A549 (cell line): ENCODE results near the gene GAK. TPM values are rescaled to one million over a fixed set of nuclear protein-coding genes. Genes with fewer than 3 reads are reported as not detected.

Experiments used
- ATAC-seq, 2 experiments: fragments of 200-7000 bp in 1 of 2; fragments of >200 bp in 1 of 2; cut with Nextera tagmentation in 1 of 2; cut with Tn5 transposase in 1 of 2; 3 replicates each; pipeline versions ENCODE4 v1.8.0 to v1.9.1; 2018 to 2020; ENCODE audit warnings: mild to moderate bottlenecking in 1 of 2, moderate library complexity in 1 of 2
- CTCF ChIA-PET: fragments of 300-600 bp; sonication (Branson Sonifier 250); formaldehyde crosslinking; extraction: SDS; loops from one replicate; lab custom pipeline; 2021; ENCODE audit warnings: antibody characterized with exemption, inconsistent platforms; lab: Yijun Ruan, JAX
- POLR2A ChIA-PET: fragments of 350-600 bp; formaldehyde crosslinking; extraction: SDS; loops from one replicate; lab custom pipeline; 2021; ENCODE audit warnings: antibody characterized with exemption, inconsistent platforms; lab: Yijun Ruan, JAX
- DNase-seq, 2 experiments: peaks; one replicate each; pipeline versions ENCODE4 v3.0.0 to v3.0.0-alpha.2; 2011 to 2016; ENCODE audit warnings: low read depth in 1 of 2, low spot score in 1 of 2
- FAIRE-seq: peaks from 2 replicates; lab custom pipeline; 2011; peaks lifted over from hg19 to GRCh38; lab: Jason Lieb, UNC
- H3K27ac ChIP-seq, 2 experiments: fragments of >200 bp; sonication (Bioruptor Twin); formaldehyde crosslinking; 3 replicates each; pipeline ENCODE4 v1.5.1; 2016 to 2017
- H3K4me1 ChIP-seq: fragments of >200 bp; sonication (Bioruptor Twin); formaldehyde crosslinking; 3 replicates; pipeline ENCODE4 v1.6.1; 2016
- H3K4me2 ChIP-seq: fragments of >200 bp; sonication (Bioruptor Twin); formaldehyde crosslinking; 3 replicates; pipeline ENCODE4 v1.6.1; 2016
- H3K4me3 ChIP-seq: fragments of >200 bp; sonication (Bioruptor Twin); formaldehyde crosslinking; 3 replicates; pipeline ENCODE4 v1.5.1; 2016
- H3K9me3 ChIP-seq: fragments of >200 bp; sonication (Bioruptor Twin); formaldehyde crosslinking; 3 replicates; pipeline ENCODE4 v1.6.1; 2016
- CBX8 ChIP-seq: fragments of 200-600 bp; sonication (generic); IDR thresholded peaks from 2 replicates; pipeline ENCODE4 v1.6.1; 2016
- HDAC2 ChIP-seq: fragments of 200-600 bp; sonication (generic); IDR thresholded peaks from 2 replicates; pipeline ENCODE4 v1.6.1; 2016
- HEYL ChIP-seq: fragments of 250-450 bp; sonication (Bioruptor Pico); IDR thresholded peaks from 2 replicates; pipeline ENCODE4 v1.8.0; 2021; ENCODE audit warnings: mild to moderate bottlenecking, moderate library complexity
- HOXB5 ChIP-seq: fragments of 250-450 bp; sonication (Bioruptor Pico); IDR thresholded peaks from 2 replicates; pipeline ENCODE4 v1.5.0; 2020; ENCODE audit warnings: mild to moderate bottlenecking, moderate library complexity
- MAFK ChIP-seq: fragments of 450-650 bp; IDR thresholded peaks from 2 replicates; pipeline ENCODE4 v1.6.1; 2014; ENCODE audit not compliant: partially characterized antibody
- MAZ ChIP-seq: fragments of 150-350 bp; IDR thresholded peaks from 2 replicates; pipeline ENCODE4 v1.6.1; 2014; ENCODE audit warnings: antibody characterized with exemption, low read depth, low read length, borderline replicate concordance
- POLR2A ChIP-seq: IDR thresholded peaks from 2 replicates; pipeline ENCODE4 v1.6.1; 2012; ENCODE audit warnings: mild to moderate bottlenecking, low read length
- SMC3 ChIP-seq: fragments of >200 bp; sonication (Bioruptor Twin); formaldehyde crosslinking; IDR thresholded peaks from 3 replicates; pipeline ENCODE4 v1.6.1; 2018; ENCODE audit warnings: inconsistent platforms
- TP53 ChIP-seq: fragments of 250-450 bp; sonication (Bioruptor Pico); IDR thresholded peaks from 2 replicates; pipeline ENCODE4 v1.5.0; 2021; ENCODE audit warnings: mild to moderate bottlenecking, moderate library complexity
- ZC3H11A ChIP-seq: fragments of 450-650 bp; IDR thresholded peaks from 2 replicates; pipeline ENCODE4 v1.6.1; 2014; ENCODE audit warnings: antibody characterized with exemption, mild to moderate bottlenecking
- ZNF302 ChIP-seq: fragments of 250-450 bp; sonication (Bioruptor Pico); IDR thresholded peaks from 2 replicates; pipeline ENCODE4 v1.9.0; 2021; ENCODE audit warnings: inconsistent platforms, mild to moderate bottlenecking, moderate library complexity
- ZSCAN20 ChIP-seq: fragments of 250-450 bp; sonication (Bioruptor Pico); IDR thresholded peaks from 2 replicates; pipeline ENCODE4 v1.8.0; 2022; ENCODE audit warnings: mild to moderate bottlenecking, moderate library complexity
- WGBS: methylation state at CpG from one replicate; pipeline ENCODE4 v1.1.6; 2017; ENCODE audit errors: missing lambda C conversion rate; 5-methylcytosine and 5-hydroxymethylcytosine counted together
- polyA plus RNA-seq, 4 experiments: library from polyadenylated mRNA; depleted of rRNA in 3 of 4; stranded (reverse); fragments of >200 nt; fragmentation: RNase III in 1 of 4; extraction: RNeasy Plus Mini Kit Qiagen cat#74134 plus additional on column Dnase treatment in 1 of 4; gene quantifications; 2 replicates in 3 of 4; 3 replicates in 1 of 4; pipeline ENCODE4 v1.2.3, GENCODE V29; 2011 to 2017
- TF ChIP-seq, protein P1 (sequence below): fragments of >200 bp; sonication (Bioruptor Twin); formaldehyde crosslinking; IDR thresholded peaks from 3 replicates; pipeline ENCODE4 v1.5.1; 2016
- TF ChIP-seq, protein P2 (sequence below): fragments of >200 bp; sonication (Bioruptor Twin); formaldehyde crosslinking; IDR thresholded peaks from 2 replicates; pipeline ENCODE4 v1.6.1; 2016
- TF ChIP-seq, protein P3 (sequence below): fragments of 200-600 bp; sonication (generic); IDR thresholded peaks from 2 replicates; pipeline ENCODE4 v1.6.1; 2016; ENCODE audit warnings: antibody characterized with exemption, mild to moderate bottlenecking, moderate library complexity
- TF ChIP-seq, protein P4 (sequence below): IDR thresholded peaks from 2 replicates; pipeline ENCODE4 v1.6.1; 2012
- TF ChIP-seq, protein P5 (sequence below): fragments of 250-450 bp; sonication (Bioruptor Pico); IDR thresholded peaks from 2 replicates; pipeline ENCODE4 v1.5.0; 2021; ENCODE audit warnings: mild to moderate bottlenecking, moderate library complexity, borderline replicate concordance

Gene GAK
- polyA plus RNA-seq, 2 of the 4 experiments (the other 2 are of a cell fraction), result 13.8 to 34.3 TPM

DNA sequence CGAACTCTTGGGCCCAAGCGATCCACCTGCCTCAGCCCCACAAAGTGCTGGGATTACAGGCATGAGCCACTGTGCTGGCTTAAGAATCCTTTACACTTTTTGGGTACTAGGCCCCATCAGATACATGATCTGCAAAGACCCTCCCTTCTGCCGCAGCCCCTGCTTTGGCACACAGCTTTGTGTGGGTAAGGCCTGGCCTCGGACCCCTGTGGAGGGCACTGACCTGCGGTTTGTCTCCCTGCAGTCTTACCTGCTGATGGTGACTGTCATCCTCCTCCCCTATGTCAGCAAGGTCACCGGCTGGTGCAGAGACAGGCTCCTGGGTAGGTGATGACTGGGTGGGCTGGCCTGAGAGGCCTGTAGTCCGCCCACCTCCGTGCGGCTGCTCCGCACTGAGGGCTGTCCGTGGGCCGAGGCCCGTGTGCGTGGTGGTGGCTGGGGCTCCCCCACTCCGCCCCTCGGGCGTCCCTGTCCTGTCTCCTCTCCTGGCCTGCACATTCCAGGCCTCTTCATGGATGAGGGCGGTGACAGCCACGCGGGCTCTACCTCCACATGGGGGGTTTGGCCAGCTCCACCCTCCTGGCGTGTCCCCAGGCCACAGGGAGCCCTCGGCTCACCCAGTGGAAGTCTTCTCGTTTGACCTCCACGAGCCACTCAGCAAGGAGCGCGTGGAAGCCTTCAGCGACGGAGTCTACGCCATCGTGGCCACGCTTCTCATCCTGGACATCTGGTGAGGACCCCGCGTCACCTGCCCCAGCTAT is 23.2 kb upstream of the GAK start:
- CTCF ChIA-PET, result no interaction called here
- H3K4me1 ChIP-seq, result no peaks in the 10 kb centered on the region
- no peaks in the 10 kb centered on the region for H3K9me3 ChIP-seq
- 97% methylated on average over 22 of the region's 33 CpGs for WGBS
- TF ChIP-seq, protein P1, sequence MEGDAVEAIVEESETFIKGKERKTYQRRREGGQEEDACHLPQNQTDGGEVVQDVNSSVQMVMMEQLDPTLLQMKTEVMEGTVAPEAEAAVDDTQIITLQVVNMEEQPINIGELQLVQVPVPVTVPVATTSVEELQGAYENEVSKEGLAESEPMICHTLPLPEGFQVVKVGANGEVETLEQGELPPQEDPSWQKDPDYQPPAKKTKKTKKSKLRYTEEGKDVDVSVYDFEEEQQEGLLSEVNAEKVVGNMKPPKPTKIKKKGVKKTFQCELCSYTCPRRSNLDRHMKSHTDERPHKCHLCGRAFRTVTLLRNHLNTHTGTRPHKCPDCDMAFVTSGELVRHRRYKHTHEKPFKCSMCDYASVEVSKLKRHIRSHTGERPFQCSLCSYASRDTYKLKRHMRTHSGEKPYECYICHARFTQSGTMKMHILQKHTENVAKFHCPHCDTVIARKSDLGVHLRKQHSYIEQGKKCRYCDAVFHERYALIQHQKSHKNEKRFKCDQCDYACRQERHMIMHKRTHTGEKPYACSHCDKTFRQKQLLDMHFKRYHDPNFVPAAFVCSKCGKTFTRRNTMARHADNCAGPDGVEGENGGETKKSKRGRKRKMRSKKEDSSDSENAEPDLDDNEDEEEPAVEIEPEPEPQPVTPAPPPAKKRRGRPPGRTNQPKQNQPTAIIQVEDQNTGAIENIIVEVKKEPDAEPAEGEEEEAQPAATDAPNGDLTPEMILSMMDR, result no peak
- no peak for TF ChIP-seq CBX8
- TF ChIP-seq HDAC2, result no peak
- TF ChIP-seq ZNF302, result no peak
- no peak for TF ChIP-seq HEYL (CRISPR knock-in tag)
- TF ChIP-seq MAFK, result no peak
- no peak for TF ChIP-seq POLR2A
- TF ChIP-seq, protein P2, sequence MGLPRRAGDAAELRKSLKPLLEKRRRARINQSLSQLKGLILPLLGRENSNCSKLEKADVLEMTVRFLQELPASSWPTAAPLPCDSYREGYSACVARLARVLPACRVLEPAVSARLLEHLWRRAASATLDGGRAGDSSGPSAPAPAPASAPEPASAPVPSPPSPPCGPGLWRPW, result no peak
- TF ChIP-seq ZC3H11A, result no peak
- TF ChIP-seq SMC3, result no peak
- TF ChIP-seq HOXB5 (CRISPR knock-in tag), result no peak
- TF ChIP-seq TP53 (CRISPR knock-in tag), result no peak
- no peak for TF ChIP-seq ZSCAN20 (CRISPR knock-in tag)
- TF ChIP-seq, protein P3, sequence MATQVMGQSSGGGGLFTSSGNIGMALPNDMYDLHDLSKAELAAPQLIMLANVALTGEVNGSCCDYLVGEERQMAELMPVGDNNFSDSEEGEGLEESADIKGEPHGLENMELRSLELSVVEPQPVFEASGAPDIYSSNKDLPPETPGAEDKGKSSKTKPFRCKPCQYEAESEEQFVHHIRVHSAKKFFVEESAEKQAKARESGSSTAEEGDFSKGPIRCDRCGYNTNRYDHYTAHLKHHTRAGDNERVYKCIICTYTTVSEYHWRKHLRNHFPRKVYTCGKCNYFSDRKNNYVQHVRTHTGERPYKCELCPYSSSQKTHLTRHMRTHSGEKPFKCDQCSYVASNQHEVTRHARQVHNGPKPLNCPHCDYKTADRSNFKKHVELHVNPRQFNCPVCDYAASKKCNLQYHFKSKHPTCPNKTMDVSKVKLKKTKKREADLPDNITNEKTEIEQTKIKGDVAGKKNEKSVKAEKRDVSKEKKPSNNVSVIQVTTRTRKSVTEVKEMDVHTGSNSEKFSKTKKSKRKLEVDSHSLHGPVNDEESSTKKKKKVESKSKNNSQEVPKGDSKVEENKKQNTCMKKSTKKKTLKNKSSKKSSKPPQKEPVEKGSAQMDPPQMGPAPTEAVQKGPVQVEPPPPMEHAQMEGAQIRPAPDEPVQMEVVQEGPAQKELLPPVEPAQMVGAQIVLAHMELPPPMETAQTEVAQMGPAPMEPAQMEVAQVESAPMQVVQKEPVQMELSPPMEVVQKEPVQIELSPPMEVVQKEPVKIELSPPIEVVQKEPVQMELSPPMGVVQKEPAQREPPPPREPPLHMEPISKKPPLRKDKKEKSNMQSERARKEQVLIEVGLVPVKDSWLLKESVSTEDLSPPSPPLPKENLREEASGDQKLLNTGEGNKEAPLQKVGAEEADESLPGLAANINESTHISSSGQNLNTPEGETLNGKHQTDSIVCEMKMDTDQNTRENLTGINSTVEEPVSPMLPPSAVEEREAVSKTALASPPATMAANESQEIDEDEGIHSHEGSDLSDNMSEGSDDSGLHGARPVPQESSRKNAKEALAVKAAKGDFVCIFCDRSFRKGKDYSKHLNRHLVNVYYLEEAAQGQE, result no peak
- TF ChIP-seq MAZ, result no peak
- TF ChIP-seq, protein P4, sequence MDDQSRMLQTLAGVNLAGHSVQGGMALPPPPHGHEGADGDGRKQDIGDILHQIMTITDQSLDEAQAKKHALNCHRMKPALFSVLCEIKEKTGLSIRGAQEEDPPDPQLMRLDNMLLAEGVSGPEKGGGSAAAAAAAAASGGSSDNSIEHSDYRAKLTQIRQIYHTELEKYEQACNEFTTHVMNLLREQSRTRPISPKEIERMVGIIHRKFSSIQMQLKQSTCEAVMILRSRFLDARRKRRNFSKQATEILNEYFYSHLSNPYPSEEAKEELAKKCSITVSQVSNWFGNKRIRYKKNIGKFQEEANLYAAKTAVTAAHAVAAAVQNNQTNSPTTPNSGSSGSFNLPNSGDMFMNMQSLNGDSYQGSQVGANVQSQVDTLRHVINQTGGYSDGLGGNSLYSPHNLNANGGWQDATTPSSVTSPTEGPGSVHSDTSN, result no peak
- TF ChIP-seq, protein P5, sequence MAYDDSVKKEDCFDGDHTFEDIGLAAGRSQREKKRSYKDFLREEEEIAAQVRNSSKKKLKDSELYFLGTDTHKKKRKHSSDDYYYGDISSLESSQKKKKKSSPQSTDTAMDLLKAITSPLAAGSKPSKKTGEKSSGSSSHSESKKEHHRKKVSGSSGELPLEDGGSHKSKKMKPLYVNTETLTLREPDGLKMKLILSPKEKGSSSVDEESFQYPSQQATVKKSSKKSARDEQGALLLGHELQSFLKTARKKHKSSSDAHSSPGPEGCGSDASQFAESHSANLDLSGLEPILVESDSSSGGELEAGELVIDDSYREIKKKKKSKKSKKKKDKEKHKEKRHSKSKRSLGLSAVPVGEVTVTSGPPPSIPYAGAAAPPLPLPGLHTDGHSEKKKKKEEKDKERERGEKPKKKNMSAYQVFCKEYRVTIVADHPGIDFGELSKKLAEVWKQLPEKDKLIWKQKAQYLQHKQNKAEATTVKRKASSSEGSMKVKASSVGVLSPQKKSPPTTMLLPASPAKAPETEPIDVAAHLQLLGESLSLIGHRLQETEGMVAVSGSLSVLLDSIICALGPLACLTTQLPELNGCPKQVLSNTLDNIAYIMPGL (CRISPR knock-in tag), result no peak
- no peak overlapping the region for H3K4me2 ChIP-seq
- no peak for FAIRE-seq
- POLR2A ChIA-PET, result no interaction called here
- no peak for DNase-seq
- no peak overlapping the region for H3K27ac ChIP-seq
- no peak overlapping the region for H3K4me3 ChIP-seq
- ATAC-seq, result no peak
